Measurements from ENCODE around the gene PRKCSH. TPM values are rescaled to one million over a fixed set of nuclear protein-coding genes. Genes with fewer than 3 reads are reported as not detected.
A peak's percentile ranks its signal among the peaks of the same experiment; 100 is the strongest.

Gene PRKCSH
- total RNA-seq, 1 experiment from 2014 or later, result 425 TPM

DNA sequence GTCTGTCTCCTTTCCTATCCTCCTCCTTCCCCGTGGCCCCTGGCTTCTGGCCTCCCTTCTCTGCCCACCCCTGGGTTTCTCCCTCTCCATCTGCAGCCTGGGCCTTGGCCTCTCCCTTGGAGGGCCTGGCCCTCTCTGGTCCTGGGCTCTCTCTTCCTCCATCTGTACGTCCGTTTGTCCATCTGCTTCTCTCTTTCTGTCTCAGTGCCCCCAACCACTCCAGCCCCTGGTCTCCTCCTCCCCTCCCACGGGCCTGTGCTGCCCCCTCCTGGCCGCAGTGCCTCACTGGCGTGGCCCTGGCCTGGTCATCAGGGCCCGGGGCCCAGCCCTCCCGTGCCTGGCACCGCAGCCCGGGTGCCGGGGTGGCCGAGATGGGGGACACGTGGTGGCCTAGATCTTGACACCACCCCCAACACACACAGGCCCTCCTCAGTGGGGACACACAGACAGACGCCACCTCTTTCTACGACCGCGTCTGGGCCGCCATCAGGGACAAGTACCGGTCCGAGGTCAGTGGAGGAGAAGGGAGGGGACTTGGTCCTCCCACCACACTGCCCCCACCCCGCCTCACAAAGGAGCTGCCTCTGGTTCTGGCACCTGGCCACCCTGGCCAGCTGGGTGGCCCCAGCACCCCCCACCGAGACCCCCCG is 11.3 kb downstream of the PRKCSH start:
- ChIA-PET RAD21 (ENCODE audit: low non-redundant PET in 1 of 2, low total read pairs in 2 of 2, uncharacterized antibody in 2 of 2, unreplicated experiment in 2 of 2) (no interaction called here), POLR2A (no interaction called here), CTCF (interaction anchor here (1.5 kb wide), 1 partner anchor 153 kb away, joined by 4 read pairs; no protein-coding TSS in a partner anchor)
- H3K27ac ChIP-seq (ENCODE audit: low read depth, low read length), result no peak overlapping the region
- H3K36me3 ChIP-seq (ENCODE audit: control insufficient read depth in 1 of 2, insufficient read depth in 2 of 2, low read length in 2 of 2), result peaks cover 22 to 43% of the 10 kb centered on the region in 2 experiments; a peak in 3 of 4 replicates
- no peak overlapping the region for H3K9ac ChIP-seq (ENCODE audit: low read length)
- peaks cover 12% of the 10 kb centered on the region; the same call in 1 of the 2 replicates for H3K79me2 ChIP-seq (ENCODE audit: insufficient read depth, low read length)
- H3K27me3 ChIP-seq (ENCODE audit: insufficient read depth, low read length), result no peaks in the 10 kb centered on the region
- H3K4me1 ChIP-seq (ENCODE audit: control insufficient read depth in 1 of 2, insufficient read depth in 2 of 2, low read length in 2 of 2), result no peaks in the 10 kb centered on the region
- H4K20me1 ChIP-seq (ENCODE audit: insufficient read depth), result no peaks in the 10 kb centered on the region
- H3K9me3 ChIP-seq (ENCODE audit: control insufficient read depth in 1 of 2, insufficient read depth in 1 of 2, low read depth in 1 of 2, low read length in 2 of 2), result no peaks in the 10 kb centered on the region
- no peak for DNase-seq (ENCODE audit: low read depth, low spot score)
- no peak overlapping the region for H3K4me3 ChIP-seq (replicated peaks in 1 of 2; ENCODE audit: low read depth in 1 of 2, low read length in 2 of 2)
- no TSS peak for BruUV-seq (replicated peaks)
- TF ChIP-seq, protein P1, sequence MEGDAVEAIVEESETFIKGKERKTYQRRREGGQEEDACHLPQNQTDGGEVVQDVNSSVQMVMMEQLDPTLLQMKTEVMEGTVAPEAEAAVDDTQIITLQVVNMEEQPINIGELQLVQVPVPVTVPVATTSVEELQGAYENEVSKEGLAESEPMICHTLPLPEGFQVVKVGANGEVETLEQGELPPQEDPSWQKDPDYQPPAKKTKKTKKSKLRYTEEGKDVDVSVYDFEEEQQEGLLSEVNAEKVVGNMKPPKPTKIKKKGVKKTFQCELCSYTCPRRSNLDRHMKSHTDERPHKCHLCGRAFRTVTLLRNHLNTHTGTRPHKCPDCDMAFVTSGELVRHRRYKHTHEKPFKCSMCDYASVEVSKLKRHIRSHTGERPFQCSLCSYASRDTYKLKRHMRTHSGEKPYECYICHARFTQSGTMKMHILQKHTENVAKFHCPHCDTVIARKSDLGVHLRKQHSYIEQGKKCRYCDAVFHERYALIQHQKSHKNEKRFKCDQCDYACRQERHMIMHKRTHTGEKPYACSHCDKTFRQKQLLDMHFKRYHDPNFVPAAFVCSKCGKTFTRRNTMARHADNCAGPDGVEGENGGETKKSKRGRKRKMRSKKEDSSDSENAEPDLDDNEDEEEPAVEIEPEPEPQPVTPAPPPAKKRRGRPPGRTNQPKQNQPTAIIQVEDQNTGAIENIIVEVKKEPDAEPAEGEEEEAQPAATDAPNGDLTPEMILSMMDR (IDR thresholded peaks at IDR 0.05 in 2 of 3, conservative IDR thresholded peaks at IDR 0.05 in 1 of 3; ENCODE audit: borderline replicate concordance in 1 of 3, insufficient read depth in 1 of 3, low read depth in 2 of 3, low read length in 2 of 3), result peak; percentile 88 to 95 (median 90)
- TF ChIP-seq SP1 (IDR thresholded peaks at IDR 0.05; ENCODE audit: low read depth) (no peak), RAD21 (IDR thresholded peaks at IDR 0.05; ENCODE audit: low read depth) (peak; percentile 94)
- intact Hi-C loops (cut with micrococcal nuclease), result loop anchor here (1.0 kb wide), 1 partner anchor 68 kb away; no protein-coding TSS in a partner anchor
- H2AFZ ChIP-seq (ENCODE audit: low read depth, low read length, poor library complexity, severe bottlenecking), result no peak overlapping the region
- ATAC-seq, result peak; percentile 92
- H3K4me2 ChIP-seq (ENCODE audit: low read length), result no peak overlapping the region
- H3K9me2 ChIP-seq (ENCODE audit: insufficient read depth), result no peaks in the 10 kb centered on the region

DNA sequence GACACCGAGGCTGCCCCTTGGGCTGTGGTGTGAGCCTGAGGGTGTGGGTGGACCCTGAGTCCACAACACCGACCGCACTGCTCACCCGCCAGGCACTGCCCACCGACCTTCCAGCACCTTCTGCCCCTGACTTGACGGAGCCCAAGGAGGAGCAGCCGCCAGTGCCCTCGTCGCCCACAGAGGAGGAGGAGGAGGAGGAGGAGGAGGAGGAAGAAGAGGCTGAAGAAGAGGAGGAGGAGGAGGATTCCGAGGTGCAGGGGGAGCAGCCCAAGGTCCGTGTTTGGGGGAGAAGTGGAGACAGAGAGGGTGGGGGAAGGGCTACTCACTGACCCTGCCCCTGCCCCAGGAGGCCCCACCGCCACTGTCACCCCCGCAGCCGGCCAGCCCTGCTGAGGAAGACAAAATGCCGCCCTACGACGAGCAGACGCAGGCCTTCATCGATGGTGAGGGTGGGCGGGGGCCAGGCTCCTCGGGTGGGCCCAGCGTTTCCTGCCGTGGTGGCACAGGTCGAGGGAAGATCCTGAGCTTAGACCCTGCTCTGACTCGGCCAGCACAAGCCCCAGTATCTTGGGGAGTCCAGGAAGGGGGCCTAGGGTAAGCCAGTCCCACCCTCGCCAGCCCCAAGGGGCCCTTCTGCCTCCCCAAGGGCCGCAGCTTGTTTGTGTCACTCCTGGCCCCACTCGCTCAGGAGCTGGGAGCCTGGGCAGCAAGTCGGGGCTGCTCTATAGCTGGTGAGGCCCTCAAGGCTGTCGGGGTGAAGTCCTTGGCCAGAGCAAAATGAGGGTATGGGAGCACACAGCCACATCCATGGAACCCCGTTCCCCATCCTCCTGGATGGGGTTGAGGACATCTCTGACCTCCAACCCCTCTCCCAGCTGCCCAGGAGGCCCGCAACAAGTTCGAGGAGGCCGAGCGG is 12.2 kb downstream of the PRKCSH start:
- Histone ChIP-seq H3K36me3 (ENCODE audit: control insufficient read depth in 1 of 2, insufficient read depth in 2 of 2, low read length in 2 of 2) (peaks cover 22 to 36% of the 10 kb centered on the region in 2 experiments; a peak in 3 of 4 replicates), H2AFZ (ENCODE audit: low read depth, low read length, poor library complexity, severe bottlenecking) (no peak overlapping the region), H3K9me2 (ENCODE audit: insufficient read depth) (no peaks in the 10 kb centered on the region), H3K4me3 (replicated peaks in 1 of 2; ENCODE audit: low read depth in 1 of 2, low read length in 2 of 2) (no peak overlapping the region), H4K20me1 (ENCODE audit: insufficient read depth) (no peaks in the 10 kb centered on the region), H3K27ac (ENCODE audit: low read depth, low read length) (no peak overlapping the region), H3K9me3 (ENCODE audit: control insufficient read depth in 1 of 2, insufficient read depth in 1 of 2, low read depth in 1 of 2, low read length in 2 of 2) (no peaks in the 10 kb centered on the region), H3K27me3 (ENCODE audit: insufficient read depth, low read length) (no peaks in the 10 kb centered on the region), H3K9ac (ENCODE audit: low read length) (no peak overlapping the region), H3K4me1 (ENCODE audit: control insufficient read depth in 1 of 2, insufficient read depth in 2 of 2, low read length in 2 of 2) (no peaks in the 10 kb centered on the region), H3K79me2 (ENCODE audit: insufficient read depth, low read length) (peaks cover 7% of the 10 kb centered on the region; the same call in 1 of the 2 replicates), H3K4me2 (ENCODE audit: low read length) (no peak overlapping the region)
- DNase-seq (ENCODE audit: low read depth, low spot score), result no peak
- ChIA-PET RAD21 (ENCODE audit: low non-redundant PET in 1 of 2, low total read pairs in 2 of 2, uncharacterized antibody in 2 of 2, unreplicated experiment in 2 of 2) (no interaction called here), POLR2A (no interaction called here), CTCF (no interaction called here)
- no peak for ATAC-seq
- no TSS peak for BruUV-seq (replicated peaks)
- intact Hi-C loops (cut with micrococcal nuclease), result no loop called here
- TF ChIP-seq JUND (IDR thresholded peaks at IDR 0.05), result no peak
- no peak for TF ChIP-seq TCF7L2 (IDR thresholded peaks at IDR 0.05; ENCODE audit: borderline replicate concordance, extremely low read depth, insufficient read depth, insufficient read length)
- TF ChIP-seq SP1 (IDR thresholded peaks at IDR 0.05; ENCODE audit: low read depth), result no peak
- TF ChIP-seq POLR2AphosphoS5 (IDR thresholded peaks at IDR 0.05; ENCODE audit: low read depth, low read length), result no peak
- TF ChIP-seq, protein P2, sequence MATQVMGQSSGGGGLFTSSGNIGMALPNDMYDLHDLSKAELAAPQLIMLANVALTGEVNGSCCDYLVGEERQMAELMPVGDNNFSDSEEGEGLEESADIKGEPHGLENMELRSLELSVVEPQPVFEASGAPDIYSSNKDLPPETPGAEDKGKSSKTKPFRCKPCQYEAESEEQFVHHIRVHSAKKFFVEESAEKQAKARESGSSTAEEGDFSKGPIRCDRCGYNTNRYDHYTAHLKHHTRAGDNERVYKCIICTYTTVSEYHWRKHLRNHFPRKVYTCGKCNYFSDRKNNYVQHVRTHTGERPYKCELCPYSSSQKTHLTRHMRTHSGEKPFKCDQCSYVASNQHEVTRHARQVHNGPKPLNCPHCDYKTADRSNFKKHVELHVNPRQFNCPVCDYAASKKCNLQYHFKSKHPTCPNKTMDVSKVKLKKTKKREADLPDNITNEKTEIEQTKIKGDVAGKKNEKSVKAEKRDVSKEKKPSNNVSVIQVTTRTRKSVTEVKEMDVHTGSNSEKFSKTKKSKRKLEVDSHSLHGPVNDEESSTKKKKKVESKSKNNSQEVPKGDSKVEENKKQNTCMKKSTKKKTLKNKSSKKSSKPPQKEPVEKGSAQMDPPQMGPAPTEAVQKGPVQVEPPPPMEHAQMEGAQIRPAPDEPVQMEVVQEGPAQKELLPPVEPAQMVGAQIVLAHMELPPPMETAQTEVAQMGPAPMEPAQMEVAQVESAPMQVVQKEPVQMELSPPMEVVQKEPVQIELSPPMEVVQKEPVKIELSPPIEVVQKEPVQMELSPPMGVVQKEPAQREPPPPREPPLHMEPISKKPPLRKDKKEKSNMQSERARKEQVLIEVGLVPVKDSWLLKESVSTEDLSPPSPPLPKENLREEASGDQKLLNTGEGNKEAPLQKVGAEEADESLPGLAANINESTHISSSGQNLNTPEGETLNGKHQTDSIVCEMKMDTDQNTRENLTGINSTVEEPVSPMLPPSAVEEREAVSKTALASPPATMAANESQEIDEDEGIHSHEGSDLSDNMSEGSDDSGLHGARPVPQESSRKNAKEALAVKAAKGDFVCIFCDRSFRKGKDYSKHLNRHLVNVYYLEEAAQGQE (IDR thresholded peaks at IDR 0.05; ENCODE audit: low read depth), result no peak
- no peak for TF ChIP-seq ELF1 (IDR thresholded peaks at IDR 0.05; ENCODE audit: borderline replicate concordance, low read depth)
- TF ChIP-seq SRF (IDR thresholded peaks at IDR 0.05; ENCODE audit: low read depth), result no peak
- TF ChIP-seq, protein P3, sequence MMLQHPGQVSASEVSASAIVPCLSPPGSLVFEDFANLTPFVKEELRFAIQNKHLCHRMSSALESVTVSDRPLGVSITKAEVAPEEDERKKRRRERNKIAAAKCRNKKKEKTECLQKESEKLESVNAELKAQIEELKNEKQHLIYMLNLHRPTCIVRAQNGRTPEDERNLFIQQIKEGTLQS (IDR thresholded peaks at IDR 0.05), result no peak
- TF ChIP-seq EZH2phosphoT487 (IDR thresholded peaks at IDR 0.05; ENCODE audit: borderline replicate concordance), result no peak
- TF ChIP-seq CEBPB (IDR thresholded peaks at IDR 0.05; ENCODE audit: low read depth), result no peak

Measured in HCT116 (cell line).